A673 (cell line): ENCODE results near the gene KCNE4. TPM values are rescaled to one million over a fixed set of nuclear protein-coding genes. Genes with fewer than 3 reads are reported as not detected.

Source experiments
- BruUV-seq: library from RNA; stranded (reverse); fragments of 400-500 nt; replicated peaks from 2 replicates; lab custom pipeline; 2021; lab: Mats Ljungman, UMichigan
- CTCF ChIA-PET: fragments of 300-600 bp; sonication (Branson Sonifier 250); formaldehyde crosslinking; loops from one replicate; lab custom pipeline; 2022; ENCODE audit warnings: antibody characterized with exemption; lab: Charles Lee
- POLR2A ChIA-PET: fragments of 300-600 bp; sonication (Branson Sonifier 250); formaldehyde crosslinking; loops from one replicate; lab custom pipeline; 2022; ENCODE audit warnings: antibody characterized with exemption; ENCODE audit not compliant: low non-redundant PET; lab: Charles Lee
- DNase-seq: peaks from one replicate; pipeline ENCODE4 v3.0.0-alpha.2; 2015; ENCODE audit warnings: low spot score
- H3K27ac ChIP-seq: fragments of 200-600 bp; sonication (generic); 2 replicates; pipeline ENCODE4 v1.5.1; 2016; ENCODE audit warnings: mixed run types, low read depth, mild to moderate bottlenecking, mixed read lengths, antibody characterized with exemption, low read length; ENCODE audit not compliant: poor library complexity, severe bottlenecking
- H3K27me3 ChIP-seq: fragments of 200-600 bp; sonication (generic); replicated peaks from 2 replicates; pipeline ENCODE4 v1.6.1; 2017; ENCODE audit warnings: mixed run types, low read depth, mild to moderate bottlenecking, mixed read lengths, antibody characterized with exemption, low read length; ENCODE audit not compliant: insufficient read depth, poor library complexity
- H3K36me3 ChIP-seq: fragments of 200-600 bp; sonication (generic); 2 replicates; pipeline ENCODE4 v1.6.1; 2016; ENCODE audit warnings: mixed run types, mild to moderate bottlenecking, mixed read lengths, antibody characterized with exemption, low read length; ENCODE audit not compliant: insufficient read depth, poor library complexity, severe bottlenecking
- H3K4me1 ChIP-seq: fragments of 200-600 bp; sonication (generic); 2 replicates; pipeline ENCODE4 v1.6.1; 2017; ENCODE audit warnings: mixed run types, mild to moderate bottlenecking, mixed read lengths, antibody characterized with exemption, low read length; ENCODE audit not compliant: insufficient read depth, poor library complexity, severe bottlenecking
- H3K4me3 ChIP-seq: fragments of 200-600 bp; sonication (generic); 2 replicates; pipeline ENCODE4 v1.5.1; 2016; ENCODE audit warnings: low read depth, mixed run types, mild to moderate bottlenecking, mixed read lengths, low read length; ENCODE audit not compliant: poor library complexity, severe bottlenecking
- H3K9me3 ChIP-seq: fragments of 200-600 bp; sonication (generic); 2 replicates; pipeline ENCODE4 v1.6.1; 2016; ENCODE audit warnings: mixed run types, low read depth, mild to moderate bottlenecking, mixed read lengths, antibody characterized with exemption, low read length; ENCODE audit not compliant: poor library complexity, severe bottlenecking
- EZH2 ChIP-seq: fragments of 200-600 bp; sonication (generic); IDR thresholded peaks from 2 replicates; pipeline ENCODE4 v1.6.1; 2017; ENCODE audit warnings: borderline replicate concordance, low read depth, mild to moderate bottlenecking, mixed read lengths, antibody characterized with exemption, low read length; ENCODE audit not compliant: poor library complexity, severe bottlenecking
- intact Hi-C: fragments of 100-400 bp; cut with micrococcal nuclease; formaldehyde crosslinking; loops from one replicate; pipeline ENCODE4 v1.10.0; 2022; ENCODE audit not compliant: unreplicated experiment
- total RNA-seq: library from RNA; stranded (reverse); gene quantifications from 2 replicates; pipeline ENCODE4 v1.2.3, GENCODE V29; 2021
- TF ChIP-seq, protein P1 (sequence below): fragments of 300-800, 200-600 bp; sonication (generic); conservative IDR thresholded peaks from 2 replicates; pipeline ENCODE4 v1.5.1; 2017; ENCODE audit warnings: low read depth, mild to moderate bottlenecking, antibody characterized with exemption, low read length, moderate library complexity, mixed read lengths

The KCNE4 gene
- total RNA-seq, 1 experiment from 2014 or later, result 82.5 TPM

DNA sequence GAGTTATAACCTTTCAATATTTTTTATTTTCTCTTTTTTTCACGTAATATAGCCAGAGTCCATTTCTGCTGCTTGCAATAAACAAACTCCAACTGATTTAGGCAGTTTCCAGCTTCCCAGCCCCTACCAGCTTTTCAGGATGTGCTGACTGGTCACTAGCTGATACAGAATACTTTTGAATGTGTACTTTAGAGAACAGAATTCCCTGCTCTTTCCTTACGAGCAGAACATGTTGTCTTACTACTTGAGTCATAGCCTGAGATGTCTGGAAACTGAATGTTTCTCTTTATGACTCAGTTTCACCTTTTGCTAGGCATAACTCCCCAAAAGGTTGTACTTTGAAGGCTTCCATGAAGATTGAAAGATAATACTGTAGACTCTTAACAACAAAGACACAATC is 44.5 kb upstream of the KCNE4 start:
- DNase-seq, result no peak
- TF ChIP-seq, protein P1, sequence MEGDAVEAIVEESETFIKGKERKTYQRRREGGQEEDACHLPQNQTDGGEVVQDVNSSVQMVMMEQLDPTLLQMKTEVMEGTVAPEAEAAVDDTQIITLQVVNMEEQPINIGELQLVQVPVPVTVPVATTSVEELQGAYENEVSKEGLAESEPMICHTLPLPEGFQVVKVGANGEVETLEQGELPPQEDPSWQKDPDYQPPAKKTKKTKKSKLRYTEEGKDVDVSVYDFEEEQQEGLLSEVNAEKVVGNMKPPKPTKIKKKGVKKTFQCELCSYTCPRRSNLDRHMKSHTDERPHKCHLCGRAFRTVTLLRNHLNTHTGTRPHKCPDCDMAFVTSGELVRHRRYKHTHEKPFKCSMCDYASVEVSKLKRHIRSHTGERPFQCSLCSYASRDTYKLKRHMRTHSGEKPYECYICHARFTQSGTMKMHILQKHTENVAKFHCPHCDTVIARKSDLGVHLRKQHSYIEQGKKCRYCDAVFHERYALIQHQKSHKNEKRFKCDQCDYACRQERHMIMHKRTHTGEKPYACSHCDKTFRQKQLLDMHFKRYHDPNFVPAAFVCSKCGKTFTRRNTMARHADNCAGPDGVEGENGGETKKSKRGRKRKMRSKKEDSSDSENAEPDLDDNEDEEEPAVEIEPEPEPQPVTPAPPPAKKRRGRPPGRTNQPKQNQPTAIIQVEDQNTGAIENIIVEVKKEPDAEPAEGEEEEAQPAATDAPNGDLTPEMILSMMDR, result no peak
- no peak for TF ChIP-seq EZH2
- Histone ChIP-seq H3K4me1 (no peaks in the 10 kb centered on the region), H3K27ac (no peak overlapping the region), H3K4me3 (no peak overlapping the region), H3K9me3 (no peaks in the 10 kb centered on the region), H3K36me3 (no peaks in the 10 kb centered on the region), H3K27me3 (no peaks in the 10 kb centered on the region)
- CTCF ChIA-PET, result no interaction called here
- intact Hi-C loops, result no loop called here
- POLR2A ChIA-PET, result interaction anchor here (0.7 kb wide), 1 partner anchor 13 kb away, joined by 3 read pairs; no protein-coding TSS in a partner anchor
- BruUV-seq, result no TSS peak

DNA sequence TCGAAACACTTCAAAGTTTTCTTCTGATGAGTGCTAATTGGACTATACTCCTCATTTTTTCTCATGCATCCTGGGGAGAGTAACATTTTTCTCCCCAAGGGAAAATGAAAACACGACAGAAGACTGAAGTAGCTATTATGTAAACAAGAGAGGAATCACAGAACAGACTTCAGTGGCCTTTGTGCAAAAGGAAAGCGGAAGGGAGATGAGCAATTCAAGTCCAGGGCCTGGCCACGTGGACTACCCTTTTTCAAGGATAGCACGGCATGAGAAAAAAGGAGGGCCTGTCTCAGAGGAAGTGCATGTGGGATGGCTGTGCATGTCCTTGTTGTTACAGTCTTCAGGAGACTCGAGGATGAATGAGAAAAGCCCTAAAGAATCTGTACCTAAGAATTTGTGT is 43.8 kb upstream of the KCNE4 start:
- ChIA-PET CTCF (no interaction called here), POLR2A (no interaction called here)
- Histone ChIP-seq H3K36me3 (no peaks in the 10 kb centered on the region), H3K27me3 (no peaks in the 10 kb centered on the region), H3K4me1 (no peaks in the 10 kb centered on the region), H3K27ac (no peak overlapping the region), H3K4me3 (no peak overlapping the region), H3K9me3 (no peaks in the 10 kb centered on the region)
- TF ChIP-seq, protein P1, result no peak
- TF ChIP-seq EZH2, result no peak
- no peak for DNase-seq
- intact Hi-C loops, result no loop called here
- no TSS peak for BruUV-seq

DNA sequence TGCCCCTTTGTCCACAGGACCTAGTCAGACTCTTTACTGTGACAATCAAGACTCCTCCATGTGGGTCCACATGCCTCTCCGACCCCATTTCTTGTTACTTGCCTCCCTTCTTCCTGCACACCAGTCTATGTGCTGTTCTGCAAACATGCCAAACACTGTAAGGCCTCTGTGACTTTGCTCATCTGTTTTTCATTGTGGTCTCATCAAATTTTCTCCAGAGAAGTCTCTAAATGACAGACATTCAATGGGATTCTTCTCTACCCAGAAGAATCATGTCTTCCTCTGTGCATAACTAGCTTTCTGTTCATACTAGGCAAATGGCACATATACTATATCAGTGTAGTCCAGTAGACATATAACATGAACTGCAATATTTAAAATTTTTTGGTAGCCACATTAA is 43.0 kb upstream of the KCNE4 start:
- Histone ChIP-seq H3K4me1 (no peaks in the 10 kb centered on the region), H3K27me3 (no peaks in the 10 kb centered on the region), H3K36me3 (no peaks in the 10 kb centered on the region), H3K4me3 (no peak overlapping the region), H3K27ac (no peak overlapping the region), H3K9me3 (no peaks in the 10 kb centered on the region)
- intact Hi-C loops, result no loop called here
- ChIA-PET POLR2A (no interaction called here), CTCF (no interaction called here)
- BruUV-seq, result no TSS peak
- no peak for DNase-seq
- no peak for TF ChIP-seq EZH2
- TF ChIP-seq, protein P1, result no peak
